Vagina (tissue), 2 donors: ENCODE measurements around the gene DHRS7.

Experiments used
- CTCF ChIP-seq, 3 experiments: fragments of 450-650 bp in 2 of 3; fragments of 200-600 bp in 1 of 3; sonication (generic) in 1 of 3; IDR thresholded peaks; one replicate each; pipeline ENCODE4 v1.5.1; 2017 to 2019; ENCODE audit warnings: antibody characterized with exemption in 3 of 3, mild to moderate bottlenecking in 2 of 3, moderate library complexity in 2 of 3
- POLR2AphosphoS5 ChIP-seq, 2 donors: sonication (generic); formaldehyde crosslinking; IDR thresholded peaks; one replicate each; pipeline ENCODE4 v1.9.0; 2017; ENCODE audit warnings: antibody characterized with exemption in 2 of 2, mild to moderate bottlenecking in 2 of 2, low read depth in 1 of 2; ENCODE audit not compliant: insufficient read depth in 1 of 2

- no peak for TF ChIP-seq POLR2AphosphoS5 (IDR thresholded peaks at IDR 0.05; ENCODE audit: insufficient read depth in 1 of 2, low read depth in 1 of 2)
- no peak for TF ChIP-seq CTCF (IDR thresholded peaks at IDR 0.05)
These were observed 4.5 kb upstream of the DHRS7 start for GRCh38 chr14:60169722-60170121.
